Measurements from ENCODE around the gene SLC47A2. TPM values are rescaled to one million over a fixed set of nuclear protein-coding genes. Genes with fewer than 3 reads are reported as not detected.

The SLC47A2 gene
- total RNA-seq, 1 donor from 2014 or later: 0.74 TPM

DNA sequence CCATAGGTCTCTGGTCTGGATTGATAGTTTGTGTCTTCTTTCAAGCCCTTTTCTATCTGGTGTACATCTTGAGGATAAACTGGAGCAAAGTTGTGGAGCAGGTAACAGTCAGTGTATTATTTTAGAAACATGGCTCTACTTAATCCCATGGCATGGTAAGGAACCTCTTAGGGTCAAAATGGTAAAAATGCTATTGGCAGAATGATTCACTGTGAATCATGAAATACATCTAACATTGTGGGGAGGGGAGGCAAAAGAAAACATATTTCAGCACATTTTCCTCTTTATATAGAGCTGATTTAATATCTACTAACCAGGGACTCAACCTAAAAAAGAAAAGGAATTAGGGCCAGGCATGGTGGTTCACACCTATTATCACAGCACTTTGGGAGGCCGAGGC is 85.7 kb downstream of the SLC47A2 start:
- TF ChIP-seq, protein P1, sequence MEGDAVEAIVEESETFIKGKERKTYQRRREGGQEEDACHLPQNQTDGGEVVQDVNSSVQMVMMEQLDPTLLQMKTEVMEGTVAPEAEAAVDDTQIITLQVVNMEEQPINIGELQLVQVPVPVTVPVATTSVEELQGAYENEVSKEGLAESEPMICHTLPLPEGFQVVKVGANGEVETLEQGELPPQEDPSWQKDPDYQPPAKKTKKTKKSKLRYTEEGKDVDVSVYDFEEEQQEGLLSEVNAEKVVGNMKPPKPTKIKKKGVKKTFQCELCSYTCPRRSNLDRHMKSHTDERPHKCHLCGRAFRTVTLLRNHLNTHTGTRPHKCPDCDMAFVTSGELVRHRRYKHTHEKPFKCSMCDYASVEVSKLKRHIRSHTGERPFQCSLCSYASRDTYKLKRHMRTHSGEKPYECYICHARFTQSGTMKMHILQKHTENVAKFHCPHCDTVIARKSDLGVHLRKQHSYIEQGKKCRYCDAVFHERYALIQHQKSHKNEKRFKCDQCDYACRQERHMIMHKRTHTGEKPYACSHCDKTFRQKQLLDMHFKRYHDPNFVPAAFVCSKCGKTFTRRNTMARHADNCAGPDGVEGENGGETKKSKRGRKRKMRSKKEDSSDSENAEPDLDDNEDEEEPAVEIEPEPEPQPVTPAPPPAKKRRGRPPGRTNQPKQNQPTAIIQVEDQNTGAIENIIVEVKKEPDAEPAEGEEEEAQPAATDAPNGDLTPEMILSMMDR (IDR thresholded peaks at IDR 0.05): no peak
- TF ChIP-seq POLR2A (IDR thresholded peaks at IDR 0.05) (no peak), POLR2AphosphoS5 (IDR thresholded peaks at IDR 0.05; ENCODE audit: insufficient read depth in 1 of 2, low read depth in 1 of 2) (no peak)
- no peak for DNase-seq (ENCODE audit: extremely low spot score in 2 of 2)
- H3K9me3 ChIP-seq: no peaks in the 10 kb centered on the region
- H3K4me1 ChIP-seq: no peaks in the 10 kb centered on the region
- intact Hi-C loops (cut with DNase I): no loop called here
- no peaks in the 10 kb centered on the region for H3K27me3 ChIP-seq
- H3K27ac ChIP-seq: no peak overlapping the region
- no peak overlapping the region for H3K4me3 ChIP-seq
- H3K36me3 ChIP-seq: no peaks in the 10 kb centered on the region

DNA sequence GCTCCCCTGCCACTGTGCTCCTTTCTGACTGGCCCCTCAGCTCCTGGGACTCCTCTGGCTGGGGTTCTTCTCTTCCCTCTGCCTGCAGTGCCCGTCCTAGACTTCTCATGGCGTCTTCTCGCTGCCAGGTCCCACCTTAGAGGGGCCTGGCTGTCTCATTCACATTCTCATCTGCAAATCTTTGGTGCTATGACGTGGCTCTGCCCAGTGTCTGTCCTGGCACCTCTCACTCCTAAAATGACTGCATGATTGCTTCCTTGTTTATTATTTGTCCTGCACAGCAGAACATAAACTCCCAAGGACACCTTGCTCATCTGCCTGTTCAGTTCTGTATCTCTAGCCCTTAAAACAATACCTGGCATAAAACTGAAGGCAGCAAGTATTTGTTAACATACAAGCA is 86.3 kb downstream of the SLC47A2 start:
- Histone ChIP-seq H3K27me3 (no peaks in the 10 kb centered on the region), H3K36me3 (no peaks in the 10 kb centered on the region), H3K4me3 (no peak overlapping the region), H3K9me3 (no peaks in the 10 kb centered on the region), H3K4me1 (no peaks in the 10 kb centered on the region), H3K27ac (no peak overlapping the region)
- TF ChIP-seq POLR2AphosphoS5 (IDR thresholded peaks at IDR 0.05; ENCODE audit: insufficient read depth in 1 of 2, low read depth in 1 of 2): no peak
- TF ChIP-seq, protein P1 (IDR thresholded peaks at IDR 0.05): no peak
- no peak for TF ChIP-seq POLR2A (IDR thresholded peaks at IDR 0.05)
- intact Hi-C loops (cut with DNase I): no loop called here
- no peak for DNase-seq (ENCODE audit: extremely low spot score in 2 of 2)

DNA sequence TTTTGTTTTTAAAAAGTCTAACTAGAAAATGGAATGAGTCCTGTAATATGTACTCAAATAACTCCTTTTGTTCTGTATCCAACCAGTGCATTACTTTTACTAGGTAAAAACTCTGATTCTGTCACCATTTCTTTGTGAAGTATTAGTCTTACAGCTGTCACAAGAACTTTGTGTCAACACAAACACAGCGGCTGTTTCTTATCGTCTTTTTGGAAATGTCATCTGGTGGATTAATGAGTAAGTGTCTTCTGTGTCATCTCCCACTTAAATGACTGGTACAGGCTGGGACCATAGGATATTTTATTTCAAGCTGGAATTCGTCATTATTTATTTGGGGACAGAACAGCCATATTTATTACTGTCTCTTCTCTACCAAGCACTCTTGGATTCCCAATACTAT is 86.9 kb downstream of the SLC47A2 start:
- Histone ChIP-seq H3K36me3 (no peaks in the 10 kb centered on the region), H3K9me3 (no peaks in the 10 kb centered on the region), H3K27ac (no peak overlapping the region), H3K4me3 (no peak overlapping the region), H3K27me3 (no peaks in the 10 kb centered on the region), H3K4me1 (no peaks in the 10 kb centered on the region)
- intact Hi-C loops (cut with DNase I): no loop called here
- TF ChIP-seq POLR2A (IDR thresholded peaks at IDR 0.05): no peak
- TF ChIP-seq, protein P1 (IDR thresholded peaks at IDR 0.05): no peak
- TF ChIP-seq POLR2AphosphoS5 (IDR thresholded peaks at IDR 0.05; ENCODE audit: insufficient read depth in 1 of 2, low read depth in 1 of 2): no peak
- DNase-seq (ENCODE audit: extremely low spot score in 2 of 2): no peak

Small RNA genes within 50 kb of the gene (small RNA-seq; reads per million reads assigned to genes)
- not detected for gene RF00322

Other genes with a start within 250 kb of the SLC47A2 start
- 29.7 TPM for gene SLC47A1, start 182.7 kb downstream of the SLC47A2 start, total RNA-seq
- gene ALDH3A2, start 67.8 kb downstream of the SLC47A2 start, total RNA-seq: 268 TPM
- gene ALDH3A1, start 31.7 kb upstream of the SLC47A2 start, total RNA-seq: 14.2 TPM
- gene ULK2, start 151.4 kb upstream of the SLC47A2 start, total RNA-seq: 25.3 TPM

Measured in vagina (tissue), 2 donors.